ENCODE results near the gene GPR37L1.
"Not testable (repeated sequence)": the region's sequence is repeated elsewhere in the genome, so short reads cannot be mapped to it uniquely, and the experiment has no call there.

The GPR37L1 gene

GRCh38 chr1:202111589-202111988 lies 11.1 kb upstream of the GPR37L1 start:
- not testable (repeated sequence) for DNase-seq

- DNase-seq: no peak
Observed at GRCh38 chr1:202112859-202113689, 9.6 kb upstream of the GPR37L1 start.

- DNase-seq: no peak
Observed at GRCh38 chr1:202113690-202114300, 8.9 kb upstream of the GPR37L1 start.

- DNase-seq: no peak
Observed at GRCh38 chr1:202116287-202116686, 6.4 kb upstream of the GPR37L1 start.

GRCh38 chr1:202117898-202118371 lies 4.8 kb upstream of the GPR37L1 start:
- DNase-seq: no peak

DNA sequence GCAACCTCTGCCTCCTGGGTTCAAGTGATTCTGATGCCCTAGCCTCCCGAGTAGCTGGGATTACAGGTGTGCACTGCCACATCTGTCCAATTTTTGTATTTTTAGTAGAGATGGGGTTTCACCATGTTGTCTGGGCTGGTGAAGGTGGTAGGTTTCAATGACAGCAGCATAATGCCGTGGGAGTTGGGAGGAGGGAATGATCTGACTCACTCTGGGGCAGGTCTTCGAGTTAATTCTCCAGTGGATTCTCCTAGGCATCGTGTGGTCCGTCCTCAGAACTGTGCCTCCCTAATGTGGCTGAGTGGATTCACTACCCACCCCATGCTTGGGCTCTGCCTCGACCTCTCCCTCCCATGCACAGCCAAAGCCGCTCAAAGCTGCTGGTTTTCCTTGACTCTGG lies 1.7 kb upstream of the GPR37L1 start:
- DNase-seq: no peak

GRCh38 chr1:202123336-202123813 lies 658 bp downstream of the GPR37L1 start:
- no peak for DNase-seq

GRCh38 chr1:202124142-202124541 lies 1.4 kb downstream of the GPR37L1 start:
- no peak for DNase-seq

GRCh38 chr1:202125611-202126010 lies 2.9 kb downstream of the GPR37L1 start:
- no peak for DNase-seq

DNA sequence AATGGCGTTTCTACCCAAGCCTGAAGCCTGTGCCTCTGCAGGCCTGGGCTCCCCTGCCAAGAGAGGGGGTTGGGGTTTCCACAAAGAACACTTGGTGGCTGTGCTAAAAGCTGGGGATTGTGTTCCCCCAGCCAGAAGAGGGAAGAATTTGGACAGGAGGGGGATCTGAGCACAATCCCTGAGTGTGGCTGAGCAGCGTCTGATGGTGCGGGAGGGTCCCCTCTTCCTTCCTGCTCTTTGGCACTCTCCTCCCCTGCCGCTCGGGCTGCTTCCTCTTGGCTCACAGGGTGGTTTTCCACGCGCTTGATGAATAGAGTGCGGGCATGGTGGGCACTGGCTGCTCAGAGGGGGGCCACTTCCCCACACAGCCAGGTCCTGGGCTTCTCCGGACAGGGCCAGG lies 3.7 kb downstream of the GPR37L1 start:
- DNase-seq: no peak

DNA sequence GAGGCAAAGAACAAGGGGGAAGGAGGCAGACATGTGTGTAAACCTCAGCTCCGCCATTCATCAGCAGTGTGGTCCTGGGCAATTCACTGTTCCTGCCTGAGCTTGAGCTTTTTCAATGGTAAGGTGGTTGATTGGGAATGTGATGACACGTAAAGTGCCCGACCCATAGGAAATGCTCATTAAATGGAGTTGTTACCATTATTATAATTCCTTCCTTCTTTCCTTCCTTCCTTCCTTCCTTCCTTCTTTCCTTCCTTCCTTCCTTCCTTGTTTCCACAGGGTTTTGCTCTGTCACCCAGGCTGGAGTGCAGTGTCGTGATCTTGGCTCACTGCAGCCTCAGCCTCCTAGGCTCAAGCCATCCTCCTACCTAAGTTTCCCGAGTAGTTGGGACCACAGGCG lies 4.3 kb downstream of the GPR37L1 start:
- no peak for DNase-seq

GRCh38 chr1:202127836-202128622 lies 5.3 kb downstream of the GPR37L1 start:
- no peak for DNase-seq

- DNase-seq: no peak
Observed at GRCh38 chr1:202129453-202130296, 7.0 kb downstream of the GPR37L1 start.

DNA sequence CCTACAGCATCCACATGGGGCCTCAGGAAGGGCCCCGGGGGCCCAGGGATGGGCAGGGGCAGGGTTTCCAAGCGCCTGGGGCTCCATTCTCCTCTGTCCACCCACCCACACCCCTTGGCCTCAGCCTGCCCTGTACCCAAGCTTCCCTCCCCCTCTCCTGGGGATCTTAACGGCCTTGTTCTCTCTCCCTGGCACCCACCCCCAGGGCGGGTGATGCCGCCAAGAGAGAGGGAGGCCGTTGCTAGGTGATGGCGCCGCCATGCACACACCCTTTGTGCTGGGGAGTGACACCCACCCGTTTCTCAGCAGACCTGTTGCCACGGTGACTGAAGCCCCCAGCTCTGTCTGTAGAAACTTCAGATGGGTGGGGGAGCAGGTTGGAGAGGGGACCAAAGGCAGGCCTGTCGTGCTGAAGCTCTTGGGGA lies 7.6 kb downstream of the GPR37L1 start:
- no peak for DNase-seq

GRCh38 chr1:202130816-202131522 lies 8.3 kb downstream of the GPR37L1 start:
- no peak for DNase-seq

DNA sequence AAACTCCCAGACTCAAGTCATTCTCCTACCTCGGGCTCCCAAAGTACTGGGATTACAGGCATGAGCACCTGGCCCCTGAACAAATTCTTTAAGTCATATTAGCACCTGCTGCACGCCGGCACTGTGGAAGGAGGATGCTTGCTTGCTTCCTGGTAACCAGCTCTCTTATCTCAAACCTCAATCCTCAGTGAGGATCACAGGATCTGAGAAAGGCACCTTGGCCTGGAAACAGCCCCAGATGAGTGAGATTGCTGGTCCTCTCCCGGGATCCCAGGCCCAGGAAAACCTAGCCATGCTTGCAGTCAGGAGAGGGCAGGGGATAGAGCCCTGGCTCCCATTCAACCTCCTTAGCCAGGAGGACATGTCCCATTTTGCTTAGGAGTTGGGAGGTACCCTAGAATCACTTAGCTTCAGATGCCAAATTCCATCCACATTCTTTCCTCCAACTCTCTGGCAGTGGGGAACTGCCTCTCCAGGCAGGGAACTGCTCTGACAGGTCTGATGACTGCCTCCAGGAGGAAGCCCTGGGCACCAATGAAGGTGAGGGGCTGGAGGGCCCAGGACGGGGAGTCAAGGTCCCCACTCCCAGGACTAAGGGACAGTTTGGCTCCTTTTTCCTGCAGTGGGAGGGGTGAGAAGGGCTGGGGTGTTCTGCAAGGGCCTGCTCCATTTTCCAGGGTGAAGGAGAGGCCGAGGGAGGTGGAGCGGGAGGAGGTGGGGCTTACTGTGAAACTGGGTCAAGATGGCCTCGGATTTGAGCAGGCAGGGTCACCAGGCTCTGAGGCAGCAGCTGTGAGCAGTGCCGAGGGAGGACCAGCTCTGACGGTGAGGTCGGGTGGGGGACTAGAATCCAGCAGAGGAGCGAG lies 9.5 kb downstream of the GPR37L1 start:
- DNase-seq: no peak

DNA sequence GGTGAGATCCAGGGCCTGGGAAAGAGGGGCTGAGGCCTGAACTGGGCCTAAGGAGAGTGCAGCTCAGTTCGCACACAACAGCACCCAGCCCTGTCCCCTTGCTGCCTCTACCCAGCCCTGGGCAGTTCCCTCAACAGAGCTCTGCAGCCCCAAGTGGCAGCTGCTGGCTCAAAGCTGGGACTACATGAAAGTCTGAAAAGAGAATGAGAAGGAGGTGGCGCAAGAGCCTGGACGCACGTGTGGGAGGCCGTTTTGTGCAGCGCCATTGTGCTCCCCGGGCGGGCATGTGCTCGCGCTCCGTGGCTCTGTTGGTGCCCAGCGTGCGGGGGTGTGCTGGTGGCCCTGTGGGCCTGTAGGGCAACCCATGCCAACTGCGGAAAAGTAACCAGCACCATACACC lies 10.3 kb downstream of the GPR37L1 start:
- DNase-seq: no peak

- no peak for DNase-seq
Observed at GRCh38 chr1:202133496-202133895, 10.8 kb downstream of the GPR37L1 start.

GRCh38 chr1:202133989-202134388 lies 11.3 kb downstream of the GPR37L1 start:
- no peak for DNase-seq

GRCh38 chr1:202134645-202135172 lies 12.0 kb downstream of the GPR37L1 start:
- no peak for DNase-seq

Data from NK-92 treated with Interleukin-12 subunit alpha and Interleukin-12 subunit beta, amount 100 ng/mL, for 24 hours (cell line).